ENCODE data around the gene SFT2D1. TPM values are rescaled to one million over a fixed set of nuclear protein-coding genes. Genes with fewer than 3 reads are reported as not detected.
A peak's percentile ranks its signal among the peaks of the same experiment; 100 is the strongest.

Gene SFT2D1
- total RNA-seq, 1 experiment from 2014 or later: 40.2 TPM

DNA sequence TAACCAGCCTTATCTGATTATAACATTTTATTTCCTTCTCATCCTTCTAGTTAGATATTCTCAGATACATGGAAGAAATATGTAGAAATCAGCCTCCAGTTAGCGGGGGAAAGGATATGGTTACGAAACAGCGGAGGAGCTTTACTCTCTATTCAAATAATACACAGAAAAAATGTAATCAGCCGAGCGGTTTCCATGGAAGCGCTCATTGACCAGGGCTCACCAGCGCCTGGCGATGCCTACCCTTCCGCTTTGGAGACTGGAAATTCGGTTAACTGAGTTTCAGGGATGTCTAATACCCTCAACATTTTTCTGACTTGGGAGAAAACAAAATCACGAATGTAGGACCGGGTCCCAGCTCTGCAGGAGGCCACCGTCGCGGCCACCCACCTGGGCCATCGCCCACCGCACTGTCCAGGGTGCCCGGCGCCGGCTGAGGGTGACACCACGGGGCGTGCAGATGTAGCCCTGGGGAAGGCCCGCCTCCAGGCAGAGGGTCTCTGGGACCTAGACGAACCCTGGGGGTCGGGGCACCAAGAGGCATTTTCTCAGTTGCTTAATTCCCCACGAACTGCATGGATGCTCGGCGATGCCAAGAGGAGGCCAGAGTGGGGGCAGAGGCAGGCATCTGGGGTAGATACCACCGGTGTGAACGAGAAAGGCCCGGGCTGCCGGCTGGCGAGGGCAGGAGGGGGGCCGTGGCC lies 35.8 kb downstream of the SFT2D1 start:
- no peak overlapping the region for H3K23ac ChIP-seq (ENCODE audit: insufficient read length, low read depth, low read length)
- no peak overlapping the region for H2BK120ac ChIP-seq (ENCODE audit: low read depth, low read length, poor library complexity, severe bottlenecking)
- H3K27ac ChIP-seq (ENCODE audit: insufficient read length, low read depth, low read length): no peak overlapping the region
- no peak overlapping the region for H2AK5ac ChIP-seq (ENCODE audit: insufficient read length, low read length)
- H4K8ac ChIP-seq (replicated peaks; ENCODE audit: insufficient read length, low read depth, low read length): no peak overlapping the region
- H3K18ac ChIP-seq (ENCODE audit: insufficient read length, low read depth, low read length): no peak overlapping the region
- no peak overlapping the region for H3T11ph ChIP-seq (ENCODE audit: low read length)
- H3K4ac ChIP-seq (ENCODE audit: low read depth, low read length): no peak overlapping the region
- peaks cover 17% of the 10 kb centered on the region for H3K23me2 ChIP-seq (ENCODE audit: insufficient read length, low read depth, low read length, poor library complexity, severe bottlenecking)
- no peaks in the 10 kb centered on the region for H3K79me1 ChIP-seq (ENCODE audit: insufficient read depth, low read depth, low read length, poor library complexity, severe bottlenecking)
- H2BK15ac ChIP-seq (ENCODE audit: low read depth, low read length): no peak overlapping the region
- H2BK5ac ChIP-seq (ENCODE audit: insufficient read length, low read length): no peak overlapping the region
- peaks cover 29% of the 10 kb centered on the region; the same call in 1 of the 2 replicates for H3K27me3 ChIP-seq (ENCODE audit: insufficient read depth, low read length)
- no peak overlapping the region for H2AFZ ChIP-seq (ENCODE audit: low read length)
- H4K91ac ChIP-seq (ENCODE audit: insufficient read length, low read depth, low read length): no peak overlapping the region
- peaks cover 0 to 3% of the 10 kb centered on the region in 2 experiments; a peak in 1 of 5 replicates for H3K9me3 Mint-ChIP-seq
- no peaks in the 10 kb centered on the region for H3K9me3 ChIP-seq (ENCODE audit: control insufficient read depth, low read depth, low read length)
- H3K14ac ChIP-seq (ENCODE audit: insufficient read depth, low read length): no peak overlapping the region
- no CpG with 5 or more reads among the region's 34 CpGs for WGBS (ENCODE audit: extremely low coverage, insufficient read length, low lambda C conversion rate)
- no peak overlapping the region for H3K56ac ChIP-seq (ENCODE audit: insufficient read length, low read depth, low read length)
- no peaks in the 10 kb centered on the region; the same call in 1 of the 2 replicates for H3K4me1 ChIP-seq (ENCODE audit: insufficient read depth, low read length)
- no peaks in the 10 kb centered on the region for H4K20me1 ChIP-seq (ENCODE audit: control insufficient read depth, insufficient read depth, insufficient read length)
- no peak overlapping the region for H3K4me2 ChIP-seq (ENCODE audit: insufficient read depth, insufficient read length, low read length)
- TF ChIP-seq CTCF (conservative IDR thresholded peaks at IDR 0.05): no peak
- no peak overlapping the region for H4K5ac ChIP-seq (ENCODE audit: insufficient read length, low read depth, low read length)
- no peak overlapping the region for H2BK12ac ChIP-seq (ENCODE audit: insufficient read length, low read depth, low read length)
- peaks cover 4 to 7% of the 10 kb centered on the region in 2 experiments for H3K4me1 Mint-ChIP-seq
- H3K4me3 Mint-ChIP-seq: peak overlapping the region; percentile 21 to 60; a peak in 1 of 5 replicates
- no peak for DNase-seq
- H3K79me2 ChIP-seq (ENCODE audit: insufficient read depth, low read length): no peaks in the 10 kb centered on the region
- H3K27me3 Mint-ChIP-seq (ENCODE audit: low read depth): peaks cover 81% of the 10 kb centered on the region
- no peak overlapping the region for H3K9ac ChIP-seq (ENCODE audit: extremely low read depth, insufficient read length, low read length)
- no peaks in the 10 kb centered on the region; a peak in 1 of 7 replicates for H3K36me3 Mint-ChIP-seq (ENCODE audit: insufficient read depth in 1 of 3, low read depth in 3 of 3)
- H2BK20ac ChIP-seq (ENCODE audit: low read depth, low read length, poor library complexity, severe bottlenecking): no peak overlapping the region
- no peak overlapping the region for H3K27ac Mint-ChIP-seq
